Measurements from ENCODE around the gene WRAP53.

Gene WRAP53

DNA sequence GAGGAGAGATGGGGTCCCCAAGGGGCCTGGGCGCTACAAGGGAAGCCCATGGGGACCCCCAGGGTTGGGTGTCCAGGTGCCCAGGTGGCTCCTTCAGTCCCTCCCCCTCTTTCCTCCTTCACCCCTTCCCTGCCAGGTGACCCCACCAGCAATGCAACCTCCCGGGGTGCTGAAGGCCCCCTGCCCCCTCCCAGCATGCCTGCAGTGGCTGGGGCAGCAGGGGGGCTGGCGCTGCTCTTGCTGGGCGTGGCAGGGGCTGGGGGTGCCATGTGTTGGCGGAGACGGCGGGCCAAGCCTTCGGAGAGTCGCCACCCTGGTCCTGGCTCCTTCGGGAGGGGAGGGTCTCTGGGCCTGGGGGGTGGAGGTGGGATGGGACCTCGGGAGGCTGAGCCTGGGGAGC lies 20.8 kb downstream of the WRAP53 start:
- no peak for DNase-seq (ENCODE audit: low read depth)

DNA sequence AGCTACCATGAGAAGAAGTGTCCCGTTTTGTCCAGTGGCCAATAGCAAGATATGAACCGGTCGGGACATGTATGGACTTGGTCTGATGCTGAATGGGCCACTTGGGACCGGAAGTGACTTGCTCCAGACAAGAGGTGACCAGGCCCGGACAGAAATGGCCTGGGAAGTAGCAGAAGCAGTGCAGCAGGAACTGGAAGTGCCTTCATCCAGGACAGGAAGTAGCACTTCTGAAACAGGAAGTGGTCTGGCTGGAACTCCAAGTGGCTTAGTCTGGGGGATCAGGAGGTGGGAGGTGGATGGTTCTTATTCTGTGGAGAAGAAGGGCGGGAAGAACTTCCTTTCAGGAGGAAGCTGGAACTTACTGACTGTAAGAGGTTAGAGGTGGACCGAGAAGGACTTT lies 22.0 kb downstream of the WRAP53 start:
- DNase-seq (ENCODE audit: low read depth), result no peak

DNA sequence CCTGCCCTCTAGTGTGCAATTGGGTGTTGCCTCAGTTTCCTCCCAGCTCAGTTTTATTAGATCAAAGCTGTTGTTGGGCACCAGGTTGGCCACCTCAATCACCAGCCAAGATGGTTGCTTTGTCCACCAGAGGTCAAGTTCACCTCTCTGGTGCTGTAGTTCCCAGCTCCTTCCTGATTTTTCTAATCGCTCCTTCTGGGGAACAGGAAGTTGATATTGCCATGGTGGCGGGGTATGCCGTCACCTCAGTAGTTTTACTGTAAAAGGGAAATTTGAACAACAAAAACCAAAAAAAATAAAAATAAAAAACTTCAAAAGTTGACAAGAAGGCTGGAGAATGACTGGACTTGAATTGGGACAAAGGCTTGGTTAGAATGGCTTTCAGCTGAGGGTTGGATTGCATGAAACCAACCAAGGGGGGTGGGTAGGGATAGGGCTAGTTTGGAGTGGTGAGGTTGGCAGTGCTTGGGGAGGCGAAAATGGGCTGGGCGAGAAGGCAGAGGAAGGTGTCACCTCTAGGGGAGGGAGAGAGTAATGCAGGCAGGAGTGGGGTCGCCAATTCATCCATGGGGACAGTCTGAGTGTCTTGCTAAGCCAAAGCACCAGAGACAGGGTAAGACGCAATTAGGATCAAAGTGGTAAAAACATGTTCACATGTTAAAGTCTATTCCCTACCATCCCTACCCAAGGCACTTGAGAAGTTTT lies 22.9 kb downstream of the WRAP53 start:
- DNase-seq (ENCODE audit: low read depth), result no peak

DNA sequence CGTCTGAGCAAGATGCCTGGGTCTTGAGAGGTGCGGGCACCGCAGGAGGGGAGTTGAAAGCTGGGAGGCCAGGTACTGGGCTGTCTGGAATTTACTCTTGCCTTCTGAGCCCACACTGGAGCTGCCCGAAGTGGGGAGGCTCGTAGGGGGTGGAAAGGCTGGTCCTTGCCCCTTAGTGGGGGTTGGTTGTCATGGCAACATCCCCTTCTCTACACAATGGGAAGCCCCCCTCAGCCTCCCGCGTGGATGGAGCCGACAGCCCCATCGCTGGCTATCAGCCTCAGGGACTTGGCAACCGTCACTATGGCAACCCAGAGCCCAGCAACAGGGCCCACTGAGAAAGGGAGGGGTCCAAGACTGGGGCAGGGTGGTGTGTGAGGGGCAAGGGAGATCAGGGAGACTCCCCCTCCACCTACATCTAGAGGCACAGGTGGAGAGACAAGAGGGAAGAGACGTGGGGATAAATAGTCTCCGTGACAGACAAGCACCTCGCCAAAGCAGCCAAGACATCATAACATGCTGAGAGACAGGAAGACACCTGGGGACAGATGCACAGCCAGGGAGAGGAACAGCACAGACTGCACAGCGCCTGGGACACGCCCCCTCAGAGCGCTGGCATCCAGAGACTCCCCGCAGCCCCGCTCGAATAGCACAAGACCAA lies 24.0 kb downstream of the WRAP53 start:
- no peak for DNase-seq (ENCODE audit: low read depth)

DNA sequence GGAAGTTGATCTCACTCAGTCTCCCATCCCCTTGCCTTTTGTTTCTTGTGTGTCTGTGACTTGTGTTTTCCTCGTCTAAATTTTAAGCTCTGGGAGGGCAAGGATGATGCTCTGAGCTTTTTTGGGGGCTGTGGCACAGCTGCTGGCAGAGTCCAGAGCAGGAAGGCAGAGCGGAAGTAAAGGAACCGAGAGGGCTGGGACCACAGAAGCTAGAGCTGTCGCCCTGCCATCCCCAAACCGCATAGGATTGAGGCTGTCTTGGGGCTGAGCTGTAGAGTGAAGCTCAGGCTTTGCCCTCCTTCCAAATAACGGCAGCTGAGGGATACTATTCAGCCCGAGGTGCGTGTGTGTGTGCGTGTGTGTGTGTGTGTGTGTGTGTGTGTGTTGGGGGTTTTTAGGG lies 25.5 kb downstream of the WRAP53 start:
- DNase-seq (ENCODE audit: low read depth), result no peak

DNA sequence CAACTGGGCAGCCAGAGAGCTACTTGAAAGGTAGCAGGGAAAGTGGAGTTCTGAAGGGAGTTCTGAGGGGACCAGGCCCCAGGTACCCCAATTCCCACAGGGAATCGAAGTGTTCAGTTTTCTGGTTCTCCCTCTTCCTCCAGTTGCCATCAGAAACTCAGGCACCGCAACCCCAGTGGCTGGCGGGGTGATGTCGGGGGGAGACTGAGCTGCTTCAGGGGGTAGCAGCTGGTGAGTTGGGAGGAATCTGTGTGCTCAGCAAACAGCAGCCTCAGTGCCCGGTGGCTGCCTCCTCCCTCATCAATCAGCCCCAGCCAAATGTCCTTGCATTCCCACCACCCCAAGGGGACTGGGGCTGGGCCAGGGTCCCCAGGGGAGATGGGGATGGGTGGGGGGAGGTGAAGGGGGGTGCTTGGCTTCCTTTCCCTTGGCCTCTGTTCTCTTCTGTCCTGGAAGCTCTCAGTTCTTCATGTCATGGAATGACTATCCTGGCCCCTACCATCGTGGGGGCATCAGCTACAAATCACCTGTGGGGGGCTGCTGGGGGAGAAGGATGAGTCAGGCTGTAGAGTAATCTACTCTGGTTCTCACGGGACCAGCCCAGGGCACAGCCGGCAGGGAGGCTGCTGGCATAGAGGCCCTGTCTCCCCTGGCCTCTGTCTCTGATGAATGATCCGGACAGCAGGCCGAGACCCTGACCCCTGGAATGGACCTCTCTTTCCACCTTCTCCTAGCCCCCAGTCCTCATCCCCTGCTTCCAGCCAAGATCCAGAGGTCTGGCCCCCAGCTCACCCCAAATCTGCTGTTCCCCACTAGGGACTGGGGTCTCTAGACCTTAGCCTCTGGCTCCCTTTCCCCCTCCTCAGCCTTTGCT lies 26.7 kb downstream of the WRAP53 start:
- no peak for DNase-seq (ENCODE audit: low read depth)

DNA sequence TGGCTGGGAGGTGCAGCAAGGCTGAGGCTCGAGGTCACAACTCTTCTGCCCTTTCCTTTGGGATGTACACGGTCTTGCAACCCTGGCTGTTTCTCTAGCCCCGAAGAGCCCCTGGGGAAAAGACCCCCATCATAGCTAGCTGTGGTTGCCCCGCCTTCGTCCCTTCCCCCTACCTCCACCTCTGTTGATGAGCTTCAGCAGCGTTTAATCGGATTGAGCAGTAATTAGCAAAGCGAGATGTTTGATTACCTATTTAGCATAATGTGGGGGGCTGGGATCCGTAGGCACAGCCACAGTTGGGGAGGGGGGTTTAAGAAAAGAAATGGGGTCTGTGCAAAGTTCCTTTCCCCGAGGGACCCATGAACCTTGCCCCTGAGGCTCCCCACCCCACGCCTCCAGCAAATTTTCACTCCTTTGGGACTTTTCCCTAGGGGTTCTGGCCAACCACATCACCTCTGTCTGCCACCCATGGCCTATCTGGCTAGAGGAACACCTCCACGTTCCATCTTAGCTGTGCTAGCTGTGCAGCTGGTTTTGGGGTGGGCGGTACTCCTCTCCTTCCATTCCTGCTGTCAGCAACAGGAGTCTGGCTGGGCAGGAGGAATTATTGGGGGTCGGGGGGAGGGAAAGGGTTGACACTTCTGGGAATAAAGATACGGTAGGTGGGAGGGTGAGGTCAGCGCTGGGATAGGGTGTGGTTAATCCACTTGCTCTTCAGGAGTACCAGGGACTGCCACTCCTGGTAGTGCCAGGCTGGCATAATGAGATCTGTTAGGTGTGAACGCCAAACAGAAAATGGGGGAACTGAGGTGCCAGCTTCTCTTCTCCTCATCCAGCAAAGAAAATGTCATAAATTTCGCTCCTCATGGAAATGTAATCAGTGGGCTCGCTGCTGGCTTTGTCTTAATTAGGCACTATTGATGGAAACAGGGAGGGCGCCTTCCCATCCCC lies 27.9 kb downstream of the WRAP53 start:
- no peak for DNase-seq (ENCODE audit: low read depth)

DNA sequence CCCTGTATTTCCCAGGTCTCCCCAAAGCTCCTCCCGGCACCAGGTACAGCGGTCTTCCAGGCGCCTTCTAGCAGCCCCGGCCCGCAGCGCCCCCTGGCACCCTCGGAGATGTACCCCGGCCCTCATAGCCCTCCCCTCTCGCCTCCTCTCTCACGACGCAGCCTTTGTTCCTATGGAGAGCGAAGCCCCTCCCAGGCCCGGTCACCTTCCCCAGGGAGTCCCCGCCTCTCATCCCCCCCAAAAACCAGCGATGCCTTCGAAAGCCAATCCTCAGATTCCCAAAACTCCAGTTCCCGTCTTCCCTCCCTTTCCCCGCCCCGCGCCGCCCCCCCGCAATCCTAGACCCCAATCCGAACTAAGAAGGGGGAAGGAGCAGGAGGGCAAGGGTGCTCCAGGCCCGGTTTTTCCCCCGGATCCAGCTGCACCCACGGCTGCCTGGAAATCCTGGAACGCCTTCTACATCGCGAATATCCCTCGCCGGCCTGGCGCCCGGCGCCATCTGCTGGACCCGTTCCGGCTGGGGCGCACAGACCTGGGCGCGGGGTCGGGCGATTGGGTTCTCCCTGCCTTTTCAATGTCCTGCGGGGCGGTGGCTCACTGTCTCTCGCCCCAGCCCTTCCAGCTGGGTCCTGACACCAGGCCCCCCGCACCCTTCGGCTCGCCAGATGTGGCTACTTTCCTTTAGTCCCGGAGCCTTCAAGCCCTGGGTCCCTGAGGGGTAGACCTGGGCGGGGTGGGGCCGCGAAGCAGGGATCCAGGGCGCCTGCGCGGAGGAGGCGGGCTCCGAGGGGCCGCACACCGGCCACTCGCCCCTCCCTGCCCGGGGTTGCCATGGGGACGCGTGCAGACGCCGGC lies 28.9 kb downstream of the WRAP53 start, which contains the start of gene DNAH2:
Gene DNAH2 (plus strand): TSS at position 844 of the 855 bp plus-strand sequence. CDS start 1,991 bp downstream, outside the sequence.
- peak; percentile 42 for DNase-seq (ENCODE audit: low read depth)

DNA sequence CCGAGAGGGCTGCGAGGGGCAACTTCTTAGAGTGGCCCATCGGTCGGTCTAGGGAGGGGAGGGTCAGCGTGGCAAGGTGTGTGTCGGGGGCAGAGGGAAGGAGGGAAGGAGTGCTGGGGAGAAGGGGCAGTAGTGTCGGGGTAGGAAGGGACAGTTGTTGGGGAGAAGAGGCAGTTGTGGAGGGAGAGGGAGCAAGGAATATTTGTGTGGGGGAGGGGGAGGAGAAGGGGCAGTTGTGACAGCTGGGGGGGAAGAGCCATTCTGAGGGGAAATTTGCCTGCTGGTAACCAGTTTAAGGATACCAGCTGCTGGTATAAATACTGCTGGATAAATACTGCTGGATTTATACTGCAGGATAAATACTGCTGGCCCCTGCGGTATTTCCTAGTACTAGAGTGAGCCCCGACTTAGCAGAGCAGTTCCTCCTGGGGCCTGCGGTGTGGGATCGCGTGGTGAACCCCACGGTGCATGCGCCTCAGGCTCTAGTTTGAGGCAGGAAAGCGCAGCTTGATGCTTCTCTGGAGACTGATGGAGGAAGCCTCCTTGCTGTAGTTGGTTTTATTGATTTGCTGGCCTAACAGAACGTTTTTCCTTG lies 29.6 kb downstream of the WRAP53 start:
- DNase-seq (ENCODE audit: low read depth), result no peak

DNA sequence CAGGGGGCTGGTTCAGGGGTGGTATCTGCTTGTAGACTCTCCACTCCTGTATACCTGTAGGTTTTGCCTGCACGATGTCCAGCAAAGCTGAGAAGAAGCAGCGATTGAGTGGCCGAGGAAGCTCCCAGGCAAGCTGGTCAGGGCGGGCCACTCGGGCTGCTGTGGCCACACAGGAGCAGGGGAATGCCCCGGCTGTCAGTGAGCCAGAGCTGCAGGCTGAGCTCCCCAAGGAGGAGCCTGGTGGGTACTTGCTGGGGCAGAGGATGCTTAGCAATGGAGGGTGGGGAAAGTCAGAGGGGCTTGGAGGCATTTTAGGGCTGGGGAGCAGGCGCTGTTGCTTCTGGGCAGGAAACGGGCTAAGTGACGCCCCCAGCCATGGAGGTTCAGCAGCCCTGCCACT lies 31.4 kb downstream of the WRAP53 start:
- DNase-seq (ENCODE audit: low read depth), result no peak

DNA sequence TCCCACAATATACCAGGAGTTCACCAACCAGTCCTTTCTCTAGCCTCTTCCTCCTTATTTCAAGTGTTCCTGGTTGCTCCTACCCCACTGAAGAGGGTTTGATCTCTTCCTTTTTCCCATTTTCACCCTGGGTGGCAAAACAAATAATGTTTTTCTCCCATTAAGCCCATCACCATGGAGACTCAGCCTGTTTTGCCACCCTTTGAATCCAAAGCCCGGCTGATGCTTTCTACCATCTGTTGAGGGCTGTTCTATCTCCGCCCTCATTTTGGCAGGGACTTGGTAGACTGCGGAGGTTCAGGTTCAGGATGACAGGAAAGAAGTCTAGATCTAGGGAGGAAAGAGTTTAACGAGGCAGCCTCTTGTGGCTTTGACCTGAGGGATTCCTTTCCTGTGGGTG lies 31.8 kb downstream of the WRAP53 start:
- DNase-seq (ENCODE audit: low read depth), result no peak

DNA sequence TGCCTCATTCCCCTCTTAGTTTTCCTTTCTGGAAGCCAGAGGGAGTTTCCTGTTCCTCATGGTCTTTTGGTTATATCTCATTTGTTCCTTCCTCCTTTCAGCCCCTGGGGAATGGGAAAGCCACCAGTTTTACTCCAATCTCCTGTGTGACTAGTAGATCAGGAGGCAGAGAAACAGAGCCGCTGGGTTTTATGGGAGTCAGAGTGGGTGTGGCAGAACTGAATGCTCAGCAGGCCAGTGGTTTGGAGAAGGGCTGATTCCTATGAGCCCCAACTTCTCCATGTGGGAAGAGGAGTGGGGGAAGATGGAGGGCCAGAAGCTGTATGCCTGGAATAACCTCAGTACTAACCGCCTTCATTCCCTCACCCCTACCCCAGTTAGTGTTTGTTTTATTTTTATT lies 33.3 kb downstream of the WRAP53 start:
- no peak for DNase-seq (ENCODE audit: low read depth)

DNA sequence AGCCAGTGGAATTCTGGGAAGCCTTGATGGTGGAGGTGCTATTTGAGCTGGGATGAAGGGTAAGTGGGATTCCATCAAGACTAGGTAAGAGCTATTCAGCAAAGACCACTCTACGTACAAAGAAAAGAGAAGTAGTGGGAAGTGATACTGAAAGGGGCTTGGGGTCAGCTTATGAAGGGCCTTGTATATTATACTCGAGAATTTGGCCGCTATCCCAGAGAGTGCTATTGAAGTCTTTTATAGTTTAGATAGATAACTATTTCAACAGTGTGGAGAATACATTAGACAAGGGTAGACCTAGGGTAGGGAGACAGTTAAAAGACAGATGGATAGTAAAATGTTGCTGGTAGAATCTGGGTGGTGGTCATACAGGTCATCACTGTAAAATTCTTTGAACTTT lies 39.6 kb downstream of the WRAP53 start:
- no peak for DNase-seq (ENCODE audit: low read depth)

DNA sequence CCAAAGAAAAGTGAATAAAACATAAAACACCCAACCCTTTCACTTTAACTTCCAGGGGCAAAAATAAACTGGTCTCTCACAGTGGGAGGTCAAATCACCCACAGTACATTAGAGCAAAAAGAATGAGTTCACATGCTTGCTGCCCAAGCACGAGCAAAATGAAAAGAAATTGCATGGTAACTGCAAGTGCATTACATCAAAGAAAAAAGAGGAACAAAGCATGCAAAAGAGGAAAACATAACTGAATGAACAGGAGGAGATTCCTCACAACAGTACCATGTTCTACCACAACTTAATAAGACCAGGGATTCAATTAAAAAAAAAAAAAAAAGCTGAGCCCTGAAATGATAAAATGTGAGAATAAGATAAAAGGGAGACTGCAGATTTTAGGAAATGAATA lies 41.5 kb downstream of the WRAP53 start:
- DNase-seq (ENCODE audit: low read depth), result no peak

DNA sequence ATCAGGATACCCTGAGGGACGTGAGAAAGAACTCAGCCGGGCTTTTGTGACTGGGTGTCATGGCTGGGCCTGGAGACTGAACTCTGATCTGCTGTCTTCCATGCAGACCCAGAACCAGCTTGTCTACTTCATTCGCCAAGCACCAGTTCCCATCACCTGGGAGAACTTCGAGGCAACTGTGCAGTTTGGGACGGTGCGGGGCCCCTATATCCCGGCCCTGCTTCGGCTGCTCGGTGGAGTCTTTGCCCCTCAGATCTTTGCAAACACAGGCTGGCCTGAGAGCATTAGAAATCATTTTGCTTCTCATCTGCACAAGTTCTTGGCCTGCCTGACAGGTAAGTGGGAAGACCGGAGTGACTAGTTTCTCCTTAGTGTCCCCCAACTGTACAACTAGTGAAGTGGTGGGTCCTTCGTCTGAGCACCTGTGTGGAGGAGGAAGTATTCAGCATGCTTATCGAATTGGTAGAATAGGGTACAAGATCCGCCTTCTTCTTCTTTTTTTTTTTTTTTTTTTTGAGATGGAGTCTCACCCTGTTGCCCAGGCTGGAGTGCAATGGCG lies 44.8 kb downstream of the WRAP53 start:
- no peak for DNase-seq (ENCODE audit: low read depth)

DNA sequence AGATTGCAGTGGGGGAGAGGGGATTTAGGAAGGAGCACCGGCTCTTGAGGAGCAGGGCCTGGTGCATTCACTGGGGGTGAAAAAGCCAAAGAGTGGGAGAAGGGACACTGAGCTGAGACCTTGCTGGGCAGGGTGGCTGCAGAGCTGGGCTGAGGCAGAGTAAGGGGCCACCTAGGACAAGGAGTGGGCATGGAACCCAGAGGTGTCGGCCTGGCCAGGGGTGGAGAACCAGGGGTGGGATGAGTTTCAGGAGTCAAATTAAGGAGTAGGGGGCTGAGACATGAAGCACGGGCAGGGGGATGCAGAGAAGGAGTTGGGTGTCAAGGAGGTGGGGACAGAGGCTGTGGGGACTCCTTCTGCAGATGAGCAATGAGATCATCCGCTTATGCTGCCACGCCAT lies 49.3 kb downstream of the WRAP53 start:
- no peak for DNase-seq (ENCODE audit: low read depth)

DNA sequence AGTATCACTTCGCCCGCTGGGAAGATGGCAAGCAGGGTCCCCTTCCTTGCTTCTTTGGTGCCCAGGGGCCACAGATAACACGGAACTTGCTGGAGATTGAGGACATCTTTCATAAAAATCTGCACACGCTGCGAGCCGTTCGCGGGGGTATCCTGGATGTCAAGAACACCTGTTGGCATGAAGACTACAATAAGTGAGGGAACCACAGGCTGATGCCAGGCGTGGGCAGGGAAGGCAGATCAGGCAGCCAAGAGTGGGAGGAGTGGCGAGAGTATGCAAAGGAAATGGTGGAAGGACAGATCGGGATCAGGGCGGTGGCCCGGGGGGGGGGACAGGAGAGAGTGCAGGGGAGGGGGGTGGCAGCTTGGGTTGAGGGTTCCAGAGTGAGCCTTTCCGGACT lies 51.5 kb downstream of the WRAP53 start:
- DNase-seq (ENCODE audit: low read depth), result no peak

DNA sequence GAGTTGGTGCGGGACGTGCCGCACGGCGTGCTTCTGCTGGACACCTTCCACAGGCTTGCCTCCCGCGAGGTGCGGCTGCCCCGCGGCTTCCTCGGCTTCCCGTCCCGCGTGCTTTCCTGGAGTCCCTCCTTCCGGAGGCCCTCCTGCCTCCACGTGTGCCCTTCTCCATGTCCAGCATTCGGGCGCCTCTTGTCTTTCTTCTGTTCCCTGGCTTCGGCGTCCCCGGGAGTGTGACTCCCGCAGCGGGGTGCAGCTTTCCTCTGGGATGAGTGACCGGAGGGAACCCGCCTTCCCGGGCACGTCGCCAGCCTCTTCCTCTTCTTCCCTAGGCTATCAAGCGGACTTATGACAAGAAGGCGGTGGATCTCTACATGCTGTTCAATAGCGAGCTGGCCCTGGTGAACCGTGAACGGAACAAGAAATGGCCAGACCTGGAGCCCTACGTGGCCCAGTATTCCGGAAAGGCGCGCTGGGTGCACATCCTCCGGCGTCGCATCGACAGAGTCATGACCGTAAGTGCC lies 52.3 kb downstream of the WRAP53 start:
- no peak for DNase-seq (ENCODE audit: low read depth)

DNA sequence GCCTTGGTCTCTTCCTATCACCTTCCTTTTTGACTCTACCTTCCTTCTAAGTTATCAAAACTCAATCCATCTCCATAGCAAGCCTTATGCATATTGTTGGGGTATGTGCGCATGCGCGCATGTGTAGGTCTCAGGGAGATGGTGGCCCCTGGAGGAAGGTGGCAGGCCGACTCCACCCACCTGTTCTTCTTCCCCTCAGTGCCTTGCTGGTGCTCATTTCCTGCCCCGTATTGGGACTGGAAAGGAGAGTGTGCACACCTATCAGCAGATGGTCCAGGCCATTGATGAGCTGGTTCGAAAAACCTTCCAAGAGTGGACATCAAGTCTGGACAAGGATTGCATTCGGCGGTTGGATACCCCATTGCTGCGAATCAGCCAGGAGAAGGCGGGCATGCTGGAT lies 54.5 kb downstream of the WRAP53 start:
- DNase-seq (ENCODE audit: low read depth), result no peak

DNA sequence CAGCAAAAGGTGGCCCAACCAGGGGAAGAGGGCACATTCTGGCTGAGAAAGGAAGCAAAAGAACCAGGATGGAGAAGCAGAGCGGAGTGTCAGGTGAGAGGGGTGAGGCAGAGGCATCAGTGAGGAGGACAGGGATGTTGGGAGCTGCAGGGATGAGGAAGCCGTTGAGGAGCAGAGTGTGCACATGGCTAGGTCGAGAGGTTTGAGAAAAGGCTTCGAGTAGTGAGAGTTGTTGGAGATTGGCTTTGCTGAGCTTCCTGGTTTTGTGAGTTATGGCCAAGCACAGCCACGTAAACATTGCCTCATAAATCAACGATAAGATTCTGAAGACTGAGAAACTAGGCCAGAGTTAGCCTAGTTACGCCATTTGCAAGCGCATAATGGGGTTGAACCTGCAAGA lies 56.1 kb downstream of the WRAP53 start:
- DNase-seq (ENCODE audit: low read depth), result no peak

Measured in HS-27A (cell line).